ENCODE data around the gene RALGPS1.

RALGPS1 gene

GRCh38 chr9:126981218-126981617 is 66.6 kb downstream of the RALGPS1 start (continued):
- TF ChIP-seq, protein P1, sequence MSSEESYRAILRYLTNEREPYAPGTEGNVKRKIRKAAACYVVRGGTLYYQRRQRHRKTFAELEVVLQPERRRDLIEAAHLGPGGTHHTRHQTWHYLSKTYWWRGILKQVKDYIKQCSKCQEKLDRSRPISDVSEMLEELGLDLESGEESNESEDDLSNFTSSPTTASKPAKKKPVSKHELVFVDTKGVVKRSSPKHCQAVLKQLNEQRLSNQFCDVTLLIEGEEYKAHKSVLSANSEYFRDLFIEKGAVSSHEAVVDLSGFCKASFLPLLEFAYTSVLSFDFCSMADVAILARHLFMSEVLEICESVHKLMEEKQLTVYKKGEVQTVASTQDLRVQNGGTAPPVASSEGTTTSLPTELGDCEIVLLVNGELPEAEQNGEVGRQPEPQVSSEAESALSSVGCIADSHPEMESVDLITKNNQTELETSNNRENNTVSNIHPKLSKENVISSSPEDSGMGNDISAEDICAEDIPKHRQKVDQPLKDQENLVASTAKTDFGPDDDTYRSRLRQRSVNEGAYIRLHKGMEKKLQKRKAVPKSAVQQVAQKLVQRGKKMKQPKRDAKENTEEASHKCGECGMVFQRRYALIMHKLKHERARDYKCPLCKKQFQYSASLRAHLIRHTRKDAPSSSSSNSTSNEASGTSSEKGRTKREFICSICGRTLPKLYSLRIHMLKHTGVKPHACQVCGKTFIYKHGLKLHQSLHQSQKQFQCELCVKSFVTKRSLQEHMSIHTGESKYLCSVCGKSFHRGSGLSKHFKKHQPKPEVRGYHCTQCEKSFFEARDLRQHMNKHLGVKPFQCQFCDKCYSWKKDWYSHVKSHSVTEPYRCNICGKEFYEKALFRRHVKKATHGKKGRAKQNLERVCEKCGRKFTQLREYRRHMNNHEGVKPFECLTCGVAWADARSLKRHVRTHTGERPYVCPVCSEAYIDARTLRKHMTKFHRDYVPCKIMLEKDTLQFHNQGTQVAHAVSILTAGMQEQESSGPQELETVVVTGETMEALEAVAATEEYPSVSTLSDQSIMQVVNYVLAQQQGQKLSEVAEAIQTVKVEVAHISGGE (tag by site-specific recombination; conservative IDR thresholded peaks at IDR 0.05; ENCODE audit: low read depth): no peak
- TF ChIP-seq ZNF558 (tag by site-specific recombination; IDR thresholded peaks at IDR 0.05) (no peak), SP7 (tag by site-specific recombination; IDR thresholded peaks at IDR 0.05) (no peak), ZNF146 (tag by site-specific recombination; IDR thresholded peaks at IDR 0.05) (no peak), GLIS2 (tag by site-specific recombination; IDR thresholded peaks at IDR 0.05) (no peak), ZNF2 (tag by site-specific recombination; IDR thresholded peaks at IDR 0.05) (no peak)
- TF ChIP-seq, protein P2, sequence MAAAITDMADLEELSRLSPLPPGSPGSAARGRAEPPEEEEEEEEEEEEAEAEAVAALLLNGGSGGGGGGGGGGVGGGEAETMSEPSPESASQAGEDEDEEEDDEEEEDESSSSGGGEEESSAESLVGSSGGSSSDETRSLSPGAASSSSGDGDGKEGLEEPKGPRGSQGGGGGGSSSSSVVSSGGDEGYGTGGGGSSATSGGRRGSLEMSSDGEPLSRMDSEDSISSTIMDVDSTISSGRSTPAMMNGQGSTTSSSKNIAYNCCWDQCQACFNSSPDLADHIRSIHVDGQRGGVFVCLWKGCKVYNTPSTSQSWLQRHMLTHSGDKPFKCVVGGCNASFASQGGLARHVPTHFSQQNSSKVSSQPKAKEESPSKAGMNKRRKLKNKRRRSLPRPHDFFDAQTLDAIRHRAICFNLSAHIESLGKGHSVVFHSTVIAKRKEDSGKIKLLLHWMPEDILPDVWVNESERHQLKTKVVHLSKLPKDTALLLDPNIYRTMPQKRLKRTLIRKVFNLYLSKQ (tag by site-specific recombination; IDR thresholded peaks at IDR 0.05; ENCODE audit: borderline replicate concordance): no peak

DNA sequence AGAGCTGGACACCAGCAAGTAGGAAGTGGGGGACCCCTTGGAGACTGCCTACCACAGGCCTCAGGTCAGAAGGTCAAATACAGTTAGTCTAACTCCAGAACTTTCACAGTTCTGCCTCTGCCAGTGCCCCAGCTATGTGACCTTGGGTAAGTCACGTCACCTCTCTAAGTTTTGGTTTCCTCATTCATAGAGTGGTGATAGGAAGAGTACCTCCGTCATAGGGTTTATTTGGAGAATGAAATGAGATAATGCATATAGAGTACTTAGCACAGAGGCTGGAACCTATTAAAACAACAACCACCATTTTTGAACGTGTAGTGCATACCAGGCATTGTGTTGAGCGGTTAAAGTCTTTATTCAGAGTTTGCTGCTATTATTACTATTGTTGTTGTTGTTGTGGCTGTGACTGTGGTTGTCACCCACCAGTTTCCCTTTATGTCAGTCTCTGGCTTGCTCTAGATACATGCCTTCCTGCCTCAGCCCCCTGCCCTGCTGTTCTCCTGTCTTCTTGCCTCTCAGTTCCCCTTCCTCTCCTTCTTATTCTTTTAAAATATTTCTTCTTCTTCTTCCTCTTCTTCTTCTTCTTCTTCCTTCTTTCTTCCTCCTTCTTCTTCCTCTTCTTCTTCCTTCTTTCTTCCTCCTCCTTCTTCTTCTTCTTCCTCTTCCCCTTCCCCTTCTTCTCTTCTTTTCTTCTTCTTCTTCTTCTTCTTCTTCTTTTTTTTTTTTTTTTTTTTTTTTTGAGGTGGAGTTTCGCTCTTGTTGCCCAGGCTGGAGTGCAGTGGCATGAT is 67.8 kb downstream of the RALGPS1 start:
- POLR2A ChIA-PET: no interaction called here
- Histone ChIP-seq H3K9me3 (ENCODE audit: control insufficient read depth, insufficient read depth, low read depth, low read length) (no peaks in the 10 kb centered on the region), H3K4me3 (ENCODE audit: low read depth, low read length) (no peak overlapping the region), H3K4me1 (ENCODE audit: control insufficient read depth, insufficient read depth, low read length) (no peaks in the 10 kb centered on the region), H3K27ac (ENCODE audit: extremely low read depth, low read depth, low read length) (no peak overlapping the region), H3K36me3 (ENCODE audit: control insufficient read depth in 2 of 2, insufficient read depth in 1 of 2, low read length in 2 of 2) (peaks cover 0 to 5% of the 10 kb centered on the region in 2 experiments; a peak in 1 of 3 replicates)
- CTCF ChIA-PET: interaction anchor here (0.5 to 0.7 kb wide), 2 partner anchors 216 to 1052 kb away, joined by 3 read pairs; no protein-coding TSS in a partner anchor
- TF ChIP-seq ZNF513 (tag by site-specific recombination; IDR thresholded peaks at IDR 0.05) (peak; percentile 67), ZNF335 (tag by site-specific recombination; conservative IDR thresholded peaks at IDR 0.05) (no peak)

GRCh38 chr9:126983767-126984166 is 69.2 kb downstream of the RALGPS1 start:
- Histone ChIP-seq H3K36me3 (ENCODE audit: control insufficient read depth in 2 of 2, insufficient read depth in 1 of 2, low read length in 2 of 2) (peaks cover 0 to 3% of the 10 kb centered on the region in 2 experiments; a peak in 1 of 3 replicates), H3K27ac (ENCODE audit: extremely low read depth, low read depth, low read length) (no peak overlapping the region), H3K9me3 (ENCODE audit: control insufficient read depth, insufficient read depth, low read depth, low read length) (no peaks in the 10 kb centered on the region), H3K4me1 (ENCODE audit: control insufficient read depth, insufficient read depth, low read length) (no peaks in the 10 kb centered on the region), H3K4me3 (ENCODE audit: low read depth, low read length) (no peak overlapping the region)
- POLR2A ChIA-PET: no interaction called here
- TF ChIP-seq ZNF174 (tag by site-specific recombination; IDR thresholded peaks at IDR 0.05): no peak
- no peak for TF ChIP-seq ZBTB6 (tag by site-specific recombination; IDR thresholded peaks at IDR 0.05)
- TF ChIP-seq, protein P3, sequence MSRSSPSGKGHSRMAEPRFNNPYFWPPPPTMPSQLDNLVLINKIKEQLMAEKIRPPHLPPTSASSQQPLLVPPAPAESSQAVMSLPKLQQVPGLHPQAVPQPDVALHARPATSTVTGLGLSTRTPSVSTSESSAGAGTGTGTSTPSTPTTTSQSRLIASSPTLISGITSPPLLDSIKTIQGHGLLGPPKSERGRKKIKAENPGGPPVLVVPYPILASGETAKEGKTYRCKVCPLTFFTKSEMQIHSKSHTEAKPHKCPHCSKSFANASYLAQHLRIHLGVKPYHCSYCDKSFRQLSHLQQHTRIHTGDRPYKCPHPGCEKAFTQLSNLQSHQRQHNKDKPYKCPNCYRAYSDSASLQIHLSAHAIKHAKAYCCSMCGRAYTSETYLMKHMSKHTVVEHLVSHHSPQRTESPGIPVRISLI (tag by site-specific recombination; IDR thresholded peaks at IDR 0.05): no peak
- no peak for TF ChIP-seq ZNF248 (tag by site-specific recombination; IDR thresholded peaks at IDR 0.05)
- no peak for TF ChIP-seq SP3 (tag by site-specific recombination; IDR thresholded peaks at IDR 0.05)
- no peak for TF ChIP-seq ZNF311 (tag by site-specific recombination; IDR thresholded peaks at IDR 0.05; ENCODE audit: borderline replicate concordance)
- TF ChIP-seq ZNF549 (tag by site-specific recombination; IDR thresholded peaks at IDR 0.05): no peak
- TF ChIP-seq ZNF114 (tag by site-specific recombination; IDR thresholded peaks at IDR 0.05): no peak
- no peak for TF ChIP-seq ZNF354C (tag by site-specific recombination; IDR thresholded peaks at IDR 0.05; ENCODE audit: borderline replicate concordance, low read depth)
- no peak for TF ChIP-seq ZNF660 (tag by site-specific recombination; IDR thresholded peaks at IDR 0.05)
- TF ChIP-seq ZNF561 (tag by site-specific recombination; IDR thresholded peaks at IDR 0.05; ENCODE audit: borderline replicate concordance): no peak
- TF ChIP-seq ZNF202 (tag by site-specific recombination; IDR thresholded peaks at IDR 0.05; ENCODE audit: borderline replicate concordance): no peak
- TF ChIP-seq EGR2 (tag by site-specific recombination; IDR thresholded peaks at IDR 0.05; ENCODE audit: low read depth): no peak
- no peak for TF ChIP-seq ZNF791 (tag by site-specific recombination; IDR thresholded peaks at IDR 0.05)
- no peak for TF ChIP-seq ZNF366 (tag by site-specific recombination; conservative IDR thresholded peaks at IDR 0.05)
- CTCF ChIA-PET: interaction anchor here (1.5 kb wide), 1 partner anchor 43 kb away, joined by 5 read pairs; no protein-coding TSS in a partner anchor
